GM23248 (cell line): ENCODE data around the gene RAMP1.

Source experiments
- EZH2 ChIP-seq: fragments of 200-600 bp; sonication (generic); IDR thresholded peaks from 2 replicates; pipeline ENCODE4 v1.6.1; 2018; ENCODE audit warnings: antibody characterized with exemption, mild to moderate bottlenecking; ENCODE audit not compliant: insufficient read depth, poor library complexity, severe bottlenecking
- EZH2phosphoT487 ChIP-seq: fragments of 200-600 bp; sonication (generic); IDR thresholded peaks from 2 replicates; pipeline ENCODE4 v1.6.1; 2018; ENCODE audit warnings: antibody characterized with exemption, moderate library complexity, mild to moderate bottlenecking, low read depth; ENCODE audit not compliant: insufficient read depth

GRCh38 chr2:237823544-237823943 lies 35.9 kb upstream of the RAMP1 start:
- no peak for TF ChIP-seq EZH2phosphoT487
- TF ChIP-seq EZH2: no peak
